Measurements from ENCODE around the gene SCT.

DNA sequence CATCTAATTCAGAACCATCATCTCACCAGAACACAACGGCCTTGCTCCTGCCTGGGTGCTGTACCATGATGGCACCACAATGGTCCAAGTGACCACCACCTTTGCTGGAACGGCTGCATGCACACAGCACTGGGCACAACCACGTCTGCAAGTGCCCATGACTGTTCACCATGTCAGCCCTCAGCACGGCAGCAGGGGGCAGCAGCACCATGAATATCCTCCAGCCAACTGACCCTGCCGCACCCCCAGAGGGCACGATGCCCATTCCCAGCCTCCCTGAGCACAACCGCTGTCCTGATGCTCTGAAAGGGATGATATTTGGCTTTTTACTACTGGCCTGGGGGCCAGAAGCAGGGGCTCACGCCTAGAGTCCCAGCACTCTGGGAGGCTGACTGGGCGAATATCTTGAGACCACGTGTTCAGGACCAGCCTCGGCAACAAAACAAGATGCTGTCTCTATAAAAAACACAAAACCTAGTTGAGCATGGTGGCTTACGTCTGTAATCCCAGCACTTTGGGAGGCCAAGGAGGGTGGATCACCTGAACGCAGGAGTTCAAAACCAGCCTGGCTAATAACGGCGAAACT lies 35.8 kb upstream of the SCT start:
- TF ChIP-seq, protein P1, sequence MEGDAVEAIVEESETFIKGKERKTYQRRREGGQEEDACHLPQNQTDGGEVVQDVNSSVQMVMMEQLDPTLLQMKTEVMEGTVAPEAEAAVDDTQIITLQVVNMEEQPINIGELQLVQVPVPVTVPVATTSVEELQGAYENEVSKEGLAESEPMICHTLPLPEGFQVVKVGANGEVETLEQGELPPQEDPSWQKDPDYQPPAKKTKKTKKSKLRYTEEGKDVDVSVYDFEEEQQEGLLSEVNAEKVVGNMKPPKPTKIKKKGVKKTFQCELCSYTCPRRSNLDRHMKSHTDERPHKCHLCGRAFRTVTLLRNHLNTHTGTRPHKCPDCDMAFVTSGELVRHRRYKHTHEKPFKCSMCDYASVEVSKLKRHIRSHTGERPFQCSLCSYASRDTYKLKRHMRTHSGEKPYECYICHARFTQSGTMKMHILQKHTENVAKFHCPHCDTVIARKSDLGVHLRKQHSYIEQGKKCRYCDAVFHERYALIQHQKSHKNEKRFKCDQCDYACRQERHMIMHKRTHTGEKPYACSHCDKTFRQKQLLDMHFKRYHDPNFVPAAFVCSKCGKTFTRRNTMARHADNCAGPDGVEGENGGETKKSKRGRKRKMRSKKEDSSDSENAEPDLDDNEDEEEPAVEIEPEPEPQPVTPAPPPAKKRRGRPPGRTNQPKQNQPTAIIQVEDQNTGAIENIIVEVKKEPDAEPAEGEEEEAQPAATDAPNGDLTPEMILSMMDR (IDR thresholded peaks at IDR 0.05): peak; percentile 34 to 90 (median 78)
- no peak for TF ChIP-seq POLR2A (IDR thresholded peaks at IDR 0.05)

Data from Peyer's patch (tissue), 4 donors.